ENCODE data around the gene LNPK.
"Not testable (repeated sequence)": the region's sequence is repeated elsewhere in the genome, so short reads cannot be mapped to it uniquely, and the experiment has no call there.

The LNPK gene

GRCh38 chr2:175913849-175914743, 88.0 kb downstream of the LNPK start:
- DNase-seq, result not testable (repeated sequence)

GRCh38 chr2:175913267-175913666, 88.8 kb downstream of the LNPK start:
- DNase-seq, result not testable (repeated sequence)

GRCh38 chr2:175904035-175904434, 98.0 kb downstream of the LNPK start:
- no peak for DNase-seq

DNA sequence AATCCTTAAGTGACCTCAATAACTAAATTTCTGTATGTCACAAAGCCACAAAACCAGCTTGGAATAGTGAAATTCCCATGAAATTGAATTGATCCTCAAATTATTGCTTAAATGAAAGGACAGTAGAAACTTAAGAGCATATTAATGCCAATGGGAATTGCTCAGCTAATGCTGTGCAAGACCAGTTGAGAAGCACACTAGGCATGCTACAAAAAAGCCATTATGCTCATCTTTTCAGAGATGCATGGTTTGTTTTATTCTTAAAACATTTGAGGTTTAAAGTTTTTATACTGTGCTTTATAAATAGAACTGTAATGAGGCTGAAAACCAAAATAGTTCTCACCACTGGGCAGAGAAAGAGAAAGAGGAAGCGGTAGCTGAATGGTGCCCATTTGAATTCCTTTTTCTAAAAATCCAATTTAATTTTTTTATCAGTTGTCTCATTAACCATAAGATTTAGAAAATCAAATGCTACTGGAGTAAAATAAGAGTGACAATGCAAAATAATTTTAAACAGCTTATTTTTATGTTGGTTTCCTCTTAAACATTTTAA, 98.6 kb downstream of the LNPK start:
- DNase-seq, result no peak

- not testable (repeated sequence) for DNase-seq
These were observed 106.1 kb downstream of the LNPK start for GRCh38 chr2:175895957-175896356.

GRCh38 chr2:175892046-175892445, 110.0 kb downstream of the LNPK start:
- no peak for DNase-seq

DNA sequence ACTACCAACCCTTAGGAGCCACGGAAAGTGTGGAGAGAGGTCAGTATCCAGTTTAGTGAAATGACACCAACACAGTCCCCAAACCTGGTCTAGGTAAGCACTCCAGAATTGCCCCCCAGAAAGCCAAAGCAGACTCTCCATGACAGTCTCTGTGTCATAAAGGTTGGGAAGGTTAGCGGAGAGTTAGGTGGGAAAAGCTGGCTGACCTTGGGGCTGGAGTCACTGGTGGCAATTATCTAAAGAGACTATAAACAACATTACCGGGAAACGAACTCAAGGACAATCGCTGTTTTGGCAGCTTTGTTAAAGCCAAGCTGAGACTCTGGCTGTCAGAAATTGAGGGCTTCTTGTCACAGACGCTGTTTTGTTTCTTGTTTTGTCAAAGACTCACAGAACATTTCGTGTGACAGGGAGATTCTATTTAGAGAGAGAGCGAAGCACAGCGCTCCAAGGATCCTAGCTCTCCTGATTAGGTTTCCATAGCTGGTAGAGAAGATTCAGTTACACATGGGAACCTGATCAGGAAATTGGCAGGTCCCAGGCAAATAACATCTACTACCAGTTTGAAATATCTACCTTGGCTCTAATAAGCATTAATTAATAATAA, 111.3 kb downstream of the LNPK start:
- no peak for DNase-seq

DNA sequence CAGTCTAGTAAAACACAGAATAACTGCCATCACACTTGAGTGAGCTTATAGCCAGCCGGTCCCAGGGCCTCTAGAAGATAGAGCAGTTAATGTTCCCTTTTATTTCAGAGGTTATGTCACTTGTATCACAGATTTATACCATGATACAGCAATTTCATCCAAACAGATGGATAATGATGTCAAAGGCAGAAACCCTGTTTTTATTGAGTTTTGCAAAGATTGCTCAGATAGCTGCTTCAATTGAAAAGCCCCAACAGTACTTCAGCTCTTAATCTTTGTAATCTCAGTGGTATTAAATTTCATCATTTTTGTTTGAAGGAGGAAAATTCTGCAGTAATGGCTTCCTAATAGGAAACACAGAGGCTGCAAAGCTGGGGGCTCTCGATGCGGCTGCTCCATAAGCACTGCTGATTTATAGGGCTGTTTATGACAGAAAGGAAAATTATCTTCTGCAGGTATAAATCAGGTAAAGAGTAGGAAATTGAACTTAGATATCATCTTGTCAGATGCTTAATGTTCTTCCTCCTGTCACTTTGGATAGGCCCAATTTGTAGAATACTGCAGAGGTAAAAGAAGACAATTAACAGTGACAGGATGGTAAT, 112.3 kb downstream of the LNPK start:
- DNase-seq, result no peak

DNA sequence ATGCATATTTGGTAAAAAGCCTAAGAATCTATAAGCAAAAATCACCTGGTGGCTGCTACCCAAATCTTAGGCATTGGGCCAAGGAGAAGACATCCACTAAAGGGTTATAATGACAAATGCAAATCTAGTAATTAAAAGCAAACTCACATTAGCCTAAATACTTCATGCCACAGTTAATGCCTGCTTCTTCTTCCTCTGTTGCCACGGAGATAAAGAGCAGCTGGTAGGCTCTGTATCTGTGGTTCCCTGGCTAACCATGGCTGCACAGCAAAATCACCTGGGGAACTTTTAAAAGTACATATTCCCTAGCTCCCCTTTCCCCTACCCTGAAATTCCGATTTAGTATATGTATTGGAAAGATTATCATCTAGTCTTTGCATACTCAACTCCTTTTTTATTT, 114.3 kb downstream of the LNPK start:
- no peak for DNase-seq

- no peak for DNase-seq
These were observed 117.2 kb downstream of the LNPK start for GRCh38 chr2:175884697-175885393.

DNA sequence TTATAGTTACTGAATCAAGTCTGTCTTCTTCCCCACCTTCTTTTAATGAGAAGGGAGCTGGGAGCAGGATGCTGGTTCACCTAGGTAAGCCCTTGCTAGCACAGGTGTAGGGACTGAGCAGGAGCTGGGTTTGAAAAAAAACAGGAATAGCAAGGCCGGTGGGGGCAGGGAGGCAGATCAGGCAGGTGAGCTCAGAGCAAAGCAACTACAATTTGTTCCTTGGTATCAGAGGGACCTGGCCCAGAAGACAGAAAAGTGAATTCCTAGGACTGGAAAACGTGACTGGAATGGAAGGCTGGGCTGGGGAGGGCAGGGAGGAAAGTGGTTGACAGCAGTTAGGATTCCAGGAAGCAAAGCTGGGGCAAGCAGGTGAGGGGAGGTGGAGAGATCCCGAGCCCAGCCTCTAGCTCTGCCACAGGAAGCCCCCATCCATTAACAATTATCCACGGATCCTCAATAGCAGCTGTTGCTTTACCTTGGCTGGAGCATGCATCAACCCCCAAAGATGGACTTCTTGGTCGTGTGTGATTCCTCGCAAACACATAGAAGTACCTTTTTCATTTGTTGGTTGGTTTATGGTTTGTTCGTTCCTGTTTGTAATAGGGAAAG, 118.4 kb downstream of the LNPK start:
- no peak for DNase-seq

- DNase-seq, result no peak
These were observed 122.4 kb downstream of the LNPK start for GRCh38 chr2:175879679-175880078.

GRCh38 chr2:175877845-175878544, 124.1 kb downstream of the LNPK start:
- no peak for DNase-seq

- DNase-seq, result no peak
These were observed 127.8 kb downstream of the LNPK start for GRCh38 chr2:175874291-175874690.

All from hypothalamus (tissue), 51 donors.